HEK293 (cell line): ENCODE results near the gene P2RX4.

ENCODE experiments used
- ZFP3 ChIP-seq: fragments of 450-650 bp; formaldehyde crosslinking; IDR thresholded peaks from 2 replicates; pipeline ENCODE4 v1.5.1; 2016; ENCODE audit warnings: low read depth, missing biosample characterization, missing genetic modification characterization
- ZNF404 ChIP-seq: fragments of 450-650 bp; formaldehyde crosslinking; IDR thresholded peaks from 2 replicates; pipeline ENCODE4 v1.5.1; 2017; ENCODE audit warnings: missing biosample characterization, missing genetic modification characterization
- ZNF768 ChIP-seq: fragments of 450-650 bp; formaldehyde crosslinking; IDR thresholded peaks from 2 replicates; pipeline ENCODE4 v1.5.1; 2018; ENCODE audit warnings: missing biosample characterization, mild to moderate bottlenecking, missing genetic modification characterization
- TF ChIP-seq, protein P1 (sequence below): fragments of 450-650 bp; formaldehyde crosslinking; IDR thresholded peaks from 2 replicates; pipeline ENCODE4 v1.5.1; 2016; ENCODE audit warnings: missing biosample characterization, missing genetic modification characterization

DNA sequence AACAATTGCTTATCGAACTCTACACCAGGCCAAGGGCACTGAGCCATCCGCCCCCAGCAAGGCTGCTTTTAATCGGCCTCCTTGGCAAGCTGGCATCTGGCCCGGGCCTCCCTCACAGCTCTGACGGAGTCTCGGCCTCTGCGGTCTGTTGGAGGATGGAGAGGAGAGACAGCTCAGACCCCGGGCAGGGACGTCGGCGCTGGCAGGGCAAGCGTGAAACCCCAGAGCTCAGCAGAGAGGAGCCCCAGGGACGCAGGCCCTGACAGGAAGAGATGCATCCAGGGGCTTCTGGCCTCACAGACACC, 69.1 kb downstream of the P2RX4 start:
- TF ChIP-seq, protein P1, sequence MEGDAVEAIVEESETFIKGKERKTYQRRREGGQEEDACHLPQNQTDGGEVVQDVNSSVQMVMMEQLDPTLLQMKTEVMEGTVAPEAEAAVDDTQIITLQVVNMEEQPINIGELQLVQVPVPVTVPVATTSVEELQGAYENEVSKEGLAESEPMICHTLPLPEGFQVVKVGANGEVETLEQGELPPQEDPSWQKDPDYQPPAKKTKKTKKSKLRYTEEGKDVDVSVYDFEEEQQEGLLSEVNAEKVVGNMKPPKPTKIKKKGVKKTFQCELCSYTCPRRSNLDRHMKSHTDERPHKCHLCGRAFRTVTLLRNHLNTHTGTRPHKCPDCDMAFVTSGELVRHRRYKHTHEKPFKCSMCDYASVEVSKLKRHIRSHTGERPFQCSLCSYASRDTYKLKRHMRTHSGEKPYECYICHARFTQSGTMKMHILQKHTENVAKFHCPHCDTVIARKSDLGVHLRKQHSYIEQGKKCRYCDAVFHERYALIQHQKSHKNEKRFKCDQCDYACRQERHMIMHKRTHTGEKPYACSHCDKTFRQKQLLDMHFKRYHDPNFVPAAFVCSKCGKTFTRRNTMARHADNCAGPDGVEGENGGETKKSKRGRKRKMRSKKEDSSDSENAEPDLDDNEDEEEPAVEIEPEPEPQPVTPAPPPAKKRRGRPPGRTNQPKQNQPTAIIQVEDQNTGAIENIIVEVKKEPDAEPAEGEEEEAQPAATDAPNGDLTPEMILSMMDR (tag by site-specific recombination) = no peak
- TF ChIP-seq ZFP3 (tag by site-specific recombination) = no peak
- no peak for TF ChIP-seq ZNF404 (tag by site-specific recombination)
- TF ChIP-seq ZNF768 (tag by site-specific recombination) = no peak
